ENCODE results near the gene LRRN1. TPM values are rescaled to one million over a fixed set of nuclear protein-coding genes. Genes with fewer than 3 reads are reported as not detected.

The LRRN1 gene
- 61.6 TPM for total RNA-seq

DNA sequence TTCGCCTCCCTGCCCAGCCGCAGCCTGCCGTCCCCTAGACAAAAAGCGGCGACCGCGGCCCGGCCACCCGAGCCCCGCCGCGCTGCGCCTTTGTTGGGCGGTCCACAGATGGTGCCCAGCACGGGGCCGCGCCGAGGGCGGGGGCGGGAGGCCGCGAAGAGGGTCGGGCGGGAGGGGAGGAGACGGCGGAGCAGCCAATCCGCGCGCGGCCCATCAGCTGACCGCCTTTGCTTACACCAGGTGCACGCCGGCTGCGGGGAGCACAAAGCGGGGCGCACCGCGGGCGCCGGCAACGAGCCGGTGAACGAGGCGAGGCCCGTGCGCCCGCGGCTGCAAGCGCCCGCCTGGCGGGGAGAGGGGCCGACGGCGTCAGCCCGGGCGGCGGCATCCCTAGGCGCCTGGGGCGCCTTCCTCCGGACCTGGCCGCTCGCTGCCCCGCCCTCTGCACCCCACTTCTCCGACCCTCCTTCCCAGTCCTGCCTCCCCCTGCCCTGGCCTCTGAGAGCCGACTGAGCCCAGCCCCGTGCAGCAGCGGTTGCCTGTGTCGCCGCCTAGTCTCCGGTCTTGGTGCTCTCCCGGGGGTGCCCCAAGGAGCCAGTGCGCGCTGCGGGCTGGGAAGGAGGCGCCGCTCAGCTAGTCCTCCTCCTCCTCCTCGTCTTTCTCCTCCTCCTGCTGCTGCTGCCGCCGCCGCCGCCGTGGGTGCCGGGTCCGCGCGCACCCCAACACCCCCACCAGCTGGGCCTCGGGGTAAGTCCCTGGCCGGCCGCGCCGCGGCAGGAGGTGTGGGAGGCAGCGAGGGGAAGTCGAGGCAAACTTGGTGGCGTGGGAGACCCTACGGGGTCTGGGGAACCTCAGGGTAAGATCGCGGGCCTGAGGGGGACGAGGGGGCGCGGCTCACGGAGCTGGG lies at the start of gene LRRN1:
Gene LRRN1 (plus strand): TSS at position 259 of the 907 bp plus-strand sequence. CDS start 45,211 bp downstream, outside the sequence.

